GM19468 (cell line): ENCODE data around the gene AHDC1.

Experiments
- ATAC-seq: cut with Tn5 transposase; IDR thresholded peaks from one replicate; pipeline ENCODE4 v1.9.1; 2021; ENCODE audit warnings: mild to moderate bottlenecking, moderate library complexity, moderate number of reproducible peaks; ENCODE audit not compliant: unreplicated experiment; ENCODE audit errors: extremely low read depth

Gene AHDC1

GRCh38 chr1:27523337-27524020, 80.5 kb downstream of the AHDC1 start:
- ATAC-seq = no peak

- ATAC-seq = no peak
Measured at GRCh38 chr1:27522432-27523336, 81.3 kb downstream of the AHDC1 start.

GRCh38 chr1:27521861-27522431, 82.0 kb downstream of the AHDC1 start:
- ATAC-seq = no peak

GRCh38 chr1:27521336-27521831, 82.6 kb downstream of the AHDC1 start:
- ATAC-seq = no peak

GRCh38 chr1:27520651-27521050, 83.3 kb downstream of the AHDC1 start:
- ATAC-seq = no peak

- no peak for ATAC-seq
Measured at GRCh38 chr1:27519331-27520258, 84.3 kb downstream of the AHDC1 start.

GRCh38 chr1:27518808-27519207, 85.1 kb downstream of the AHDC1 start:
- no peak for ATAC-seq

- no peak for ATAC-seq
Measured at GRCh38 chr1:27517907-27518718, 85.8 kb downstream of the AHDC1 start.

GRCh38 chr1:27517301-27517700, 86.6 kb downstream of the AHDC1 start:
- ATAC-seq = no peak

- ATAC-seq = no peak
Measured at GRCh38 chr1:27515626-27516025, 88.3 kb downstream of the AHDC1 start.

GRCh38 chr1:27513958-27514357, 90.0 kb downstream of the AHDC1 start:
- ATAC-seq = no peak

GRCh38 chr1:27513528-27513927, 90.4 kb downstream of the AHDC1 start:
- ATAC-seq = no peak

- no peak for ATAC-seq
Measured at GRCh38 chr1:27509127-27510080, 94.5 kb downstream of the AHDC1 start.

GRCh38 chr1:27507960-27508665, 95.8 kb downstream of the AHDC1 start:
- no peak for ATAC-seq

GRCh38 chr1:27506703-27507102, 97.2 kb downstream of the AHDC1 start:
- no peak for ATAC-seq

- no peak for ATAC-seq
Measured at GRCh38 chr1:27505420-27505680, 98.6 kb downstream of the AHDC1 start.

- ATAC-seq = no peak
Measured at GRCh38 chr1:27504588-27505419, 99.1 kb downstream of the AHDC1 start.
